ENCODE results near the gene CACFD1.

GRCh38 chr9:133518706-133519449, 59.1 kb downstream of the CACFD1 start:
- TF ChIP-seq POLR2A (IDR thresholded peaks at IDR 0.05; ENCODE audit: low read depth, low read length) (no peak), CTCF (IDR thresholded peaks at IDR 0.05; ENCODE audit: extremely low read depth in 1 of 2, insufficient read depth in 1 of 2, low read depth in 1 of 2, low read length in 2 of 2) (no peak)

All from endothelial cell of umbilical vein (primary cell).